Left renal cortex interstitium (tissue), 4 donors: Measurements from ENCODE around the gene ADGRL3. TPM values are rescaled to one million over a fixed set of nuclear protein-coding genes. Genes with fewer than 3 reads are reported as not detected.

Experiments used
- DNase-seq, 4 donors: peaks; one replicate each; pipeline ENCODE4 v3.0.0-alpha.2; 2013; ENCODE audit warnings: low read depth in 4 of 4, low spot score in 2 of 4, missing footprints in 1 of 4
- polyA plus RNA-seq, 4 donors: library from polyadenylated mRNA; unstranded; fragments of 120-200 nt; gene quantifications; one replicate each; pipeline ENCODE4 v1.2.1, GENCODE V29; 2013; ENCODE audit not compliant: insufficient read length in 4 of 4

The ADGRL3 gene
- polyA plus RNA-seq, 4 donors = 23.7 to 27.9 (median 24.9) TPM

DNA sequence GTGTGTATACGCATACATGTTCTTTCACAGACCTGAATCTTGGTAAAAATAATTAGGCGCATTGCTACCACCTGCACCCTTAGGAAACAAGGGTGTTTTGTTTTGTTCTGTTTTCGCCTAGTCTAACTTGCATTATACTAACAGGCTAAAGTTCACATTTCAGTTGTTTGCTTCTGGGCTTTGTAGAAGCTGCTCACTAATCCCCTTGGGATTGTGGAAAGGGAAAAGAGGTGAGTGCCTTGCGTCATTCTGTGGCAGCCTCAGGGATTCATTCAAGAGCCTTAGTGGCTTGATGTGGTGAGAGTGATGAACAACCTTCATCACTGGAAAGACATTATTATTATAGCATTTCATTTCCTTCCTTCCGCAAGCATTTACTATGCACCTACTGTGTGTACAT lies 331.1 kb downstream of the ADGRL3 start:
- DNase-seq = no peak

- DNase-seq = peak; percentile 42 to 78 (median 64)
Measured at GRCh38 chr4:61532336-61533000, 332.3 kb downstream of the ADGRL3 start.

GRCh38 chr4:61533140-61533539 lies 333.0 kb downstream of the ADGRL3 start:
- DNase-seq = no peak

DNA sequence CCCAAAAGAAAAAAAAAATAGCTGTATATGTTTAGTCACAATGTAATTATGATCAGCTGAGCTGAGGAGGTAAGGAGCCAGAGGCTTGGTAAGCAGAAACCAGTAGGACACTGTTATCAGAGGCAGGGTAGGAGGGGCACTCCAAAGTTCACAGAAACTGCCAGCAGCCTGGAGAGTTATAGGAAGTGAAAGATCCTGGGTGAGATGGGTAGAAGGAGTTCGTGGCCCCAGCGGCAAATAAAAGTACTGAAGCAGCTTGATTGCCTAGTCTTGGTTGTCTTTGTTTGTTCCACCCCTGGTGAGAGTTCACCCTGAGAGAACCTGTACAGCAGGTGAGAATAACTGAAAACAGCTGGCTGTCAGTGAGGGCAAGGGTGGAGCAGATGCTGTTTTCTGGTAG lies 340.8 kb downstream of the ADGRL3 start:
- no peak for DNase-seq

DNA sequence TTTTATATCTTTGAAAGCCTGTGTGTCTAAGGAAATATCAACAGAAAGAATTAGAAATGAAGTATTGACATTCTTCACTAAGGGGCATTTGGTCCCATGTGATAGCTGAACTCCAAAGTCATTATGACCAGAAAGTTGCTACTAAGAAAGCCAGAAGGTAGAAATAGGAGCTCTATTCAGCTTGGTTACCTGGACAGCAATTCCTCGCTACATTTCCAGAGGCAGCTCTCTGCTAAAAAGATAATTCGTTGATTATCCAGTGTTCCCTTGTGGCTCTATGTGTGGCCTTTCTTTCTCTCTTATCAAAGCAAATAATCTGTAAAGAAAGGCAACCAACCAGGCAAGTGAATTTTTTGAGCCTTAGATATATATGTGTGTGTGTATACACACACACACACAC lies 341.3 kb downstream of the ADGRL3 start:
- no peak for DNase-seq

- no peak for DNase-seq
Measured at GRCh38 chr4:61543976-61544375, 343.9 kb downstream of the ADGRL3 start.

DNA sequence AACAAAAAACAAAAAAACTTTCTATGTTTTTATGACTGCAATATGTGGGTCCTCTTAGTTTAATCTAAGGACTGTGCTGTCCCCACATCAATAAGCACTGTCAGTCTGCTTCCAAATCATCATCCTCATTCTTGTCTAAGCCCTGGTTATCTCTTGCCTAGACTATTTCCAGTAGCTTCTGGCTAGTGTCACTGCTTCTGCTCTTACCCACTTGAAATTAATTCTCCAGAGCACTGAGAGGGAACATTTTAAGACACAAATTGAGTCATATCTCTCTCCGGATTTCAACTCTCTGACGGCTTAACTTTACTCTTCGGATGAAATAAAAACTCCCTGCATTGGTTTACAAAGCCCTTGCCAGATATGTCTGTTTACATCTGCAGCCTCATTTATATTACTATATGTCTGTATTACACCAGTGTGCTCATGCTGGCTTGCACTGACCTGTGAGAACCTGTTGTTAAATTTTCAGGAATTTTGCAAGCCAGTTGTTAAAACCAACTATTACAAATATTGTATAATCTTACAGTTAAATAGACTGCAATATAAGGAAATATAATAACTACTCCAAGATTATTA lies 345.9 kb downstream of the ADGRL3 start:
- DNase-seq = no peak

GRCh38 chr4:61549336-61549735 lies 349.2 kb downstream of the ADGRL3 start:
- no peak for DNase-seq

DNA sequence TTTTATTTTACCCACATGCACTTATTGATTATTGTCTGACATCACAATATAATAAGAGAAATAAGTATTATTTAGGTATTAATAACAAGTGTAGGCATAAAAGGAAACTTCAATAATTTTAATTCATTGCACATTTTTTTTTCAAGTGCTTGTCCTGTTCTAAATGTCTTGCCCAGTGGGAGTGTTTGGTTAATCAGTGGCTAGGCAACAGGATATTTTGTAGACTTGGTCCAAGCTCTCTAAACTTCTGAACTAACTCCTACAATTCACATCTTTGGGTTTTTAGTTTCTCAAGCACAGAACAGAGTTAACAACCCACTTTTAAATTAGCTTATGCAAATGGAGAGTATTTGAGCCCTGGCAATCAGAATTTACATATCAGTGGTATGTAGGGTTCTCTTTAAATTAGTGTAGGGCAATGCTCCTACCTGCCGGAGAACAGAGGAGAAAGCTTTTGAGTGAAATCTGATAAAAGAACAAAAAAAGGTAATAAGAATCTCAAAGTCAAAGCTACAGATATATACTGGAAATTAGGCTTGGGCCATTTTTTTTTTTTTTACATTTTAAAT lies 353.5 kb downstream of the ADGRL3 start:
- peak in 1 of 4 donors; percentile 15 for DNase-seq

DNA sequence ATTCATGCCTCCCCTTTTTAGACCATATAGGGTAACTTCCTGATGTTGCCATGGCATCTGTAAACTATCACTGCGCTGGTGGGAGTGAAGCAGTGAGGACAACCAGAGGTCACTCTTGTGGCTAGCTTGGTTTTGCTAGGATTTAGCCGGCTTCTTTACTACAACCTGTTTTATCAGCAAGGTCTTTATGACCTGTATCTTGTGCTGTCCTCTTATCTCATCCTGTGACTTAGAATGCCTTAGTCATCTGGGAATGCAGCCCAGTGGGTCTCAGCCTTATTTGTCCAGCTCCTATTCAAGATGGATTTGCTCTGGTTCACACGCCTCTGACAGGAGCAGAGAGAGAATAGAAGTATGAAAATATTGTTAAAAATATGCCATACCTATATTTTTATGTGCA lies 355.7 kb downstream of the ADGRL3 start:
- DNase-seq = no peak

DNA sequence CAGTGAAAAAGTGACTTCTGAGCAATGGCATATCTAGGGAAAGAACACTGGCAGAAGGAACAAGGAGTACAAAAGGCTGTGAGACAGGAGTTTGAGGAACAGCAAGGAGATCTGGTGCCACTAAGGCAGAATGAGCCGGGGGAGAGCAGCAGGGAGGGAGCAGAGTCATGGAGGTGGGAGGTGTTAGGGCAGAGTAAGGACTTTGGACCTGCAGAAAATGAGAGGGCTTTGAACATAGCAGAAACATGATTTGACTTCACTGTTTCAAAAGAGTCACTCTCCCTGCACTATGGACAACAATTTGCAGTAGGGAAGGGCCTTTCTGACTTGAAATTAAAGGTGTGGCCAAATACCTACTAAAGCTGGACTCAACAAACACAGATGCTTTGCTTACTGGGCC lies 356.2 kb downstream of the ADGRL3 start:
- DNase-seq = no peak

DNA sequence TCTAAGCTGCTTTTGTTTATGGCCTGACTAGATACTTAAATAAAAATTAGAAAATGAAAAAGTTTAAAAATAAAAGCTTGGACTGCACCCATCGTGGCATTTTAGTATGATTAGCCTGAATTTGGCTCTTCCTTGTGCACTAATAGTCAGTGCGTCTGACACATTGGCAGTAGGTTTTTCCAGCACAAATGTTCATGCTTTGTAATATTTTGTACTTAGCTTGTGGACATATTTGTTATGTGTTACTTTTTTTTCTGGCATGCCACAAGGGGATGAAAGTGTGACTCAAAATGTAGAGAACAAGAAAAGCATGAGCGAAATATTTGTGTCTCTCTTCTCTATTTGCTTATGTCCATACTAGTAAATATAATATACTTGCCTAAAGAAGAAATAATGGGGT lies 359.3 kb downstream of the ADGRL3 start:
- DNase-seq = no peak

DNA sequence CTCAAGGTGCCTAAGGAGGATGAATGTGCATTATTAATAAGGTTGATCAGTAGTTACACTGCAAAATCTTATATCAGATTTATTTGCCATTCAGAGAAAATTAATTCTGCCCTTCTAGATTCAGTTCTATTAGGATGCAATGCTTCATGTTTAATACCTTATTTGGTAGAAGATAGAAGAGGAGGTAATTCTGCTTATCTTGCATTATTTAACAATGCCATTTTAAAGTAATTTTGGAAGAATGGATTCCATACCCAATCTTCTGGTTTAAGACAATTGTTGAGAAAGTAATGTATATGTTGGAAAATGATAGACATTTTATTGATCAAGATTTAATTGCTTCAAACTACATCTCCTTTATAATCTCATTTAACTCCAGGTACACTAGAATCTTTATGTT lies 360.9 kb downstream of the ADGRL3 start:
- DNase-seq = no peak

- no peak for DNase-seq
Measured at GRCh38 chr4:61571761-61572559, 371.8 kb downstream of the ADGRL3 start.

- DNase-seq = no peak
Measured at GRCh38 chr4:61575796-61576195, 375.7 kb downstream of the ADGRL3 start.

- no peak for DNase-seq
Measured at GRCh38 chr4:61579786-61580185, 379.7 kb downstream of the ADGRL3 start.

GRCh38 chr4:61580721-61581377 lies 380.7 kb downstream of the ADGRL3 start:
- DNase-seq = no peak

DNA sequence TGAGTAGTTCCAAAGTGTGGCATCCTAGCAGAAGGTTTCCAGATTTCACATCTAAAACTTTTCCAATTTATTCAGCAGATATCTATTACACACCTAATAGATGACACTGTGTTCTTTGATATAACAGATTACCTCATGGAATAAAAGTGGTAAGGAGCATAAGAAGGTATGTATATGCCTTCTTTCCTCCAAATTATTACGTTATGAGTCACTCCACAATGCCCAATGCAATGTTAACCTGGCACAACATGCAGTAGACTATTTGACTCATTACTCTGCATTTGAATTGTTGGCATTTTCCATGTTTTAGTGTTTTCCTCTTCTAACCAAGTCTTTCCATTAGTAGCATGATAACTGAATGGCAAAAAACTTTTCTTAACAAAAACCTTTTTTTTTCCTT lies 383.6 kb downstream of the ADGRL3 start:
- DNase-seq = no peak

DNA sequence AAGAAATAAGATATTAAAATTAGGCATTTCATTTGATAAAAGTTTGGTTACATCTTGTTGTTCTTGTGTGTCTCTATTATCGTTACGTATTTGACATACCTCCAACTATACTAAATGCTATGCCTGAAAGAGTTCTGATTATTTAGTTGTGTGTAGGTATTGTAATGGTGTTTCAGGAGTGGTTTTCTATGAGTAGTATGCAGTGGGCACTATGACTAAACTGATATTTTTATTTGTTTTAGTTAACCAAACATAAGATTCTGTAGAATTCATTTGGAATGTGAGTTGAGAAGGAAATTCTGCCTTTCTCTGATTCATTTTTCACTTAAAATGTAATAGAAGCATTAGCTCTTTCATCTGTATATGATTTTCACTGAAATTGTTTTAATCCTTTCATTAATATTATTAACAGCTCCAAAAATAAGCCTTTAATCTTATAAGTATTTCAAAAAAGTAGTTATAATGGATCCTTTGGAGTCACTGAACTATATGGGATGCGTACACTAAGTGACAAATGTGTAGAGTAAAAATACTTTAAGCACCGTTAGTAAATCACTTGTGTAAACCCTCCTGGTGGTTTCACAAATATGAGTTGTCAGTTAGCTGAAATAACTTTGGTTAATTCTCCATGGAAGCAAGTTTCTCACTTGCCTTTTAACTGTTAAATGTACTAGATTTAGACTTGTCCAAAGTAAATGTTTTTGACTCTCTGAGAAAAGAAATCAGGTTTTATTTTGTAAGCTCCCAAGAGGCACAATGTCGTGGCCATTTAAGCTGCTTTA lies 388.7 kb downstream of the ADGRL3 start:
- DNase-seq = no peak

GRCh38 chr4:61590881-61591280 lies 390.8 kb downstream of the ADGRL3 start:
- DNase-seq = no peak
